ENCODE measurements around the gene DHX58.

GRCh38 chr17:42094375-42095069 is 18.0 kb downstream of the DHX58 start:
- TF ChIP-seq CTCF (IDR thresholded peaks at IDR 0.05 in 4 of 5, conservative IDR thresholded peaks at IDR 0.05 in 1 of 5): no peak
- no peak for TF ChIP-seq POLR2A (IDR thresholded peaks at IDR 0.05)

Measured in gastrocnemius medialis (tissue), 4 donors.